Hematopoietic multipotent progenitor cell treated with erythropoietin and hydrocortisone succinate and interleukin-3 and kit ligand, for 6 days (in vitro differentiated cells): ENCODE measurements around the gene RHOD.

ENCODE experiments used
- DNase-seq: peaks from one replicate; pipeline ENCODE4 v3.0.0-alpha.2; 2015

The RHOD gene

DNA sequence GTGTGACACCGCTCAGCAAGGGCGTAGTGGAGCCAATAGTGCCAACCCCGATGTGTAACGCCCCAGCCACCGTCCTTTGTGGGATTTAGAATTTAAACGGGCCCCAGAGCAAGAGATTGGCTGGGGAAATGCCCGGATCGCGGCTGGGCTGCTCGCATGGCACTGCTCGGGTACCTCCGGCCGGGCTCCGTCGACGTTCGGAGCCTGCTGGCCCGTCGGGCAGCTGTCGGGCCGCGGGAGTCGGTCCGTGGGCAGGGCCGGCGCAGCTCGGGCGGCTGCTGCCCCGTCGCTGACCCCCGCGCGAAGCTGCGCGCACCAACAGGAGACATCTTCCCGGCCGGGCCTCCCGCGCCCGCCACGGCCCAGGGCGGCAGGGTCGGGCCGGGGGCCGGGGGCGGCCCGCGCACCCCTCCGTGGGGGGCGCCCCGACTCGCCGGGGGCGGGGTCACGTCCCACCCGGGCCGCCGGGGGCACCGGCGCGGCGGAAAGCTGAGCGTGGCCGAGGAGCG, 61.1 kb downstream of the RHOD start:
- peak; percentile 60 for DNase-seq

DNA sequence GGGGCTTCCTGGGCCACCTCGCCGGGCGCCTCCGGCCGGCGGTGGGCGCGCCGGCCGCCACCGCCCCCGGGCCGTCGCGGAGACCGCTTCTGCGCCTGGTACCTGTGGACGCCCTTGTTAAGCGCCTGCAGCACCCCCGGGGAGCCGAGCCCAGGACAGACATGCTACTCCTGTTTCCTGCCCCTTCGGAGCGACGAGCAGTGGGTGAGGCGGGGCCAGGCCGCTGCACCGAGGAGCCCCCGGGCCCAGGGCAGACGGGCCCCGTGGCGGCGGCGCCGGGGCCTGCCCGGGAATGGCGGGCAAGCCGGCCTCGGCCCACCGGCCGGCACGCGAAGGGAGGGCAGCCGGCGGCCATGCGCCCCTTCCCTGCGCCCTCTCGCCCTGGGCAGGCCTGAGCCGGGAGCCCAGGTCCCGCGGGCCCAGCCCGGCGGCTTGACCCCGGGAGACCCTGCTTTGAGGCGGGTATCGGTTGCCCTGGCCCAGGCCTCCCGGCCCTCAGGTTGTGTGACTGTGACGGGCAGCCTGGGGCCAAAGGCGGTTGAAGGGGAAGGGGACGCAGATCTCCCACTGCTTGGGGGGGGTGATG, 61.6 kb downstream of the RHOD start:
- DNase-seq = peak; percentile 50

DNA sequence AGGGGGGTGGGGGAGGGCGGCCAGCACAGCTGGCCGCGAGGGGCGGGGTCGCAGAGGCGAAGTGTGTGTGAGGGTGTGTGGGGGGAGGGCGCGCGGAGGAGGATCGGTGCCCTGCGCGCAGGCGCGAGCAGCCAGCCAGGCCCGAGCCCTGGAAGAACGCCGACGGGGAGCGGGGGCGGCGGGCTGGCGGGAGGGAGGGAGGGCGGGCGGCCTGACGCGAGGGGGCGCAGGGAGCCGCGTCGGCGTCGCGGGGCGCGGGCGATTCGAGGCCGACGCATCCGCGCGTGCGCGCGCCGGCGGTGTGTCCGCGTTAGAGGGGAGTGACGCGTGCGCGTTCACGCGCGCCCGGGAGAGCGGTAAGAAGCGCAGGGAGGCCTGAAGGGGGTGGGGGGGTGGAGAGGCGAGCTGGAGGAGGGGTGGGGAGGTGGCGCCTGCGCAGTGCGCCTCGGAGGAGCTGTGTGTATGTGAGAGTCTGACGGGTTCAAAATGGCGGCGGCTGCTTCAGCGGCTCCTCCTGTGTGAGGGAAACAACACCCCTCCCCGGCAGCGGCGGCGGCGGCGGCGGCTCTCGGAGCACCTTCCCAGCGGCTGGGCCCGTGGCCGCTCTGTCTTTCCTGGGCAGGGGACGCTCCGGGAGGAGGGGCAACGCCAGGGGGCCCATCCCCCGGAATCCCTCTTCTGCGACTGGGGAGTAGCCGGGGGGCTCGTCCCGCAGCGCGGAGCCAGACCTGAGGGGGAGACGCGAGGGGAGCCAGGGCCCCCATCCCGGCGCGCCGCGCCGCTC, 62.3 kb downstream of the RHOD start, which contains the start of gene KDM2A:
Gene KDM2A (plus strand): TSS at position 463 of the 784 bp plus-strand sequence. CDS start 2,054 bp downstream, outside the sequence.
- peak; percentile 98 for DNase-seq

DNA sequence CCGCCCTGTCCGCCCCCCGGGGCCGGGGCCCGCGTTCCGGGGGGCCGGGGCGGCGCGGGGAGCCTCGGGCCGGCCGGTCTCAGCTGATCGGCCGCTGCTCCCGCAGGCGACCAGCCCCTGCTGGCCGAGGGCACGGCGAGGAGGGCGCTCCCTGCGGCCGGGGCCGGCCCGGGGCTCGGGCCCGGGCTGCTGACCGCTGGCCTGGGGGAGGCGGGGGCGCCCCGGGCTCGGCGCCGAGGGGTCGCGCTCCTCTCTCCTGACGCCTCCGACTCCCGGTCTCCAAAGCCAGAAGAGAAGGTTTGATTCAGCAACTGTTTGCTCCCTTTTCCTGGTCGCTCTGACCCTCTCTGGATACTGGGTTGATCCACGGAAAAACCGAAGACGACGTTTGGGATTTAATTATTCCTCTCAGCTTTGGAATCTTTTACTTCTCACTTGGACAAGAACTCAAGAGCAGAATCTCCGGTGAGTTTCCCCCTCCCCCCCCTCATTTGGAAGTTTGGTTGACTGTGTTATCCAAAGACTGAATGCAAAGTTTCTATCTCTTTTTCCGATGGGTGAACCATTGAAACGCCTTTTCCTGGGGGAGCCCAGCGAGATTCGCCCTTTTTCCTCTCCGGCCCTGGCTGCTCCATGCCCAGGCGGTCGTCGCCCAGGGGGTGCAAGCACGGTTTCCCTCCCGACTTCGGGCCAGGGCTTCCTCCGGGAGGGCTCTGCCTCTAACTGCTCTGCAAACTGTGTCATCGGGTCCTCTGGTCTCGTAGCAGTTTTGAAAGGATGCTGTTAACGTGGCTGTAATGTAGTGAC, 63.1 kb downstream of the RHOD start:
- peak; percentile 36 for DNase-seq

DNA sequence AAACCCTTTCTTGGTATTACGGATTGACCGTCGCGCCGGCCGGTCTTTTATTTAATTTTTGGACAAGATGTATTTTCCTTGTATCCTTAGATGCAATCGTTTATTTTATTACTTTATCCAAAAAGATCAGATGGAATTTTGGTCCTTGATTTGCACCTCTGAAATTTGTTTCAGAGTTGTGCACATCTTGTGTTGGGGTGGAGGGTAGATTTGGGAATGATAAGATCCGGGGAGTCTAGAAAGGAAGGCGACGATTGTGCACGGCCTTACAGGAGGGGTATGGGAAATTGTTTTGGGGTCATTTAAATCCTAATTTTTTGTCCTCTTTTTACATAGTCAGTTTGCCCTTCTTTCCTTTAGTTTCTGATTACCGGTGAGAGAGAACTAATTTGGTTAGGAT, 63.8 kb downstream of the RHOD start:
- peak; percentile 39 for DNase-seq

DNA sequence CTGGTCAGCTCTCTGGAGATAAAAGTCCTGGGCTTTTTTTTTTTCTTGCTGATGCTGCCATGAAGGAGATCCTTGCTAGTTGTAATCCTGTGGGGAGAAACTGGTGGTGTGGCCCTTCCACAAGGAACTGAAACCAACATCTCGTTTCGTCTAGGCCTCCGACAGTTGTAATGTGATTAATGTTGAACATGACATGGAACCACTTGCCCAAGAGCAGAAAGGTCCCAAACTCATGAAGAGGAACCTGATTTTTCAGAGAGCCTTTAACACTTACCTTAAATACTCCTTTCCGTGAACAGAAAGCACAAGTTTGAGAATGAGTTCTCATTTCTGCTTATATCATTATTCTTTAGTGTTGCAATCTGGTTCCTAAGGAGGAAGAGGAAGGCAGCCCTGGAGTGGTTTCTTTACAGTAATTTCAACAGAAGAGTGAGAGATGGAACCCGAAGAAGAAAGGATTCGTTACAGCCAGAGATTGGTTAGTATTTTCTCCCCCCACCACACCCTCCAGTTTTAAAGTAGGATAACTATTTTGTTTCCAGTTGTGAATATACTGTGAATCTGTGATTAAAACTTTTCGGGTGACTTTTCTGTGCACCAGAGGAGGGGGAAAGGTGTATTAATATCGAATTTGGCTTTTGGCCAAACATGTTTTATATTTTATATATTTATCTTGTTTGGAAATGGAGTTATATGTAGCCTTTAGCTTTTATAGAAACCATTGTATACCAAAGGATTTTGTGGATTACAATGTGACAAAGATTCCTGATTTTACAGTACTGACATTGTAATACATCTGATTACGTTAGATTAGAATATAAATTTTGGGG, 64.4 kb downstream of the RHOD start:
- DNase-seq = peak; percentile 68
